Stimulated activated naive CD8-positive, alpha-beta T cell treated with anti-CD3 and anti-CD28 coated beads, Interleukin-15, Interleukin-2, amounts not matched to agents 100 ng/mL and 50 ng/mL, for 24 hours (primary cell): ENCODE results near the gene SUDS3.
"Not testable (repeated sequence)": the region's sequence is repeated elsewhere in the genome, so short reads cannot be mapped to it uniquely, and the experiment has no call there.

Experiments used
- H3K27ac Mint-ChIP-seq: one replicate; pipeline ENCODE4 v1.8.0; 2021; ENCODE audit warnings: mild to moderate bottlenecking, mixed read lengths
- H3K27me3 Mint-ChIP-seq: one replicate; pipeline ENCODE4 v1.8.0; 2021; ENCODE audit warnings: mixed read lengths
- H3K36me3 Mint-ChIP-seq: one replicate; pipeline ENCODE4 v1.8.0; 2021; ENCODE audit warnings: low read depth, mixed read lengths
- H3K4me1 Mint-ChIP-seq: one replicate; pipeline ENCODE4 v1.8.0; 2021; ENCODE audit warnings: low read depth, mixed read lengths
- H3K4me3 Mint-ChIP-seq: one replicate; pipeline ENCODE4 v1.8.0; 2021; ENCODE audit warnings: mild to moderate bottlenecking, mixed read lengths
- H3K9me3 Mint-ChIP-seq: one replicate; pipeline ENCODE4 v1.8.0; 2021; ENCODE audit warnings: mixed read lengths

SUDS3 gene

DNA sequence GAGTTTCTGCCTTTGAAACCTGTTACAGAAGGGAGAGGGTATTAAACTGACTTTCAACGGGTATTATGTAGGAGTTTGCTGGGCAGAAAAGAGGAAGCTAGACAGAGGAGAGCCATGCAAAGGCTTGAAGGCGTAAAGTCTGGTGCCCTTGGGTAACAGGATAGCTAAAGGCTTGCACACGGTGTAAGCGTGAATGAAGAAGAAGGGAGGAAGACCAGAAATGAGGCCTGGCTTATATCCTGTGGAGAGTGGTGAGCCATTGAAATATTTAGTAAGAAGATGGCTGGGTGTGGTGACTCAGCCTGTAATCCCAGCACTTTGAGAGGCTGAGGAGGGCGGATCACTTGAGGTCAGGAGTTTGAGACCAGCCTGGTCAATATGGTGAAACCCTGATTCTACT lies 22.6 kb downstream of the SUDS3 start:
- Mint-ChIP-seq H3K27ac (no peak overlapping the region), H3K4me3 (no peak overlapping the region), H3K9me3 (no peaks in the 10 kb centered on the region), H3K27me3 (no peaks in the 10 kb centered on the region), H3K36me3 (peaks cover 47% of the 10 kb centered on the region), H3K4me1 (no peaks in the 10 kb centered on the region)

DNA sequence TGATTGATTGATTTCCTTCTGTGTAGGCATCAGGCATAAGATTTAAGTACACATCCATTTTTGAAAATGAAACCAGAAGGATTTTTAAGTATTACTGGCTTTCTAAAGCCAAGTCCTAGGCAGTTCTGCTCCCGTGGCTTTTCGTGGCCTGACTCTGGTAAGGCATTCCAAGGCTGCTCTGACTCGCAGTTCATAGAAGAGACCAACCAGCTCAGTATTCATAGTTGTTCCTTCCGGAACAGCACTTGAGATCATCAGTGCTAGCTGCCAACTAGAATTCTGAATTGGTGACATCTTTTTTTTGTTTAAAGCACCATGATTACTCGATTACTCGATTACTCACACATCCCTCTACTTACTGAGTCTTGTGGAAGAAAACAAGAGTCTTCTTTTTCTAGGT lies 25.9 kb downstream of the SUDS3 start:
- Mint-ChIP-seq H3K4me3 (no peak overlapping the region), H3K4me1 (no peaks in the 10 kb centered on the region), H3K36me3 (peaks cover 71% of the 10 kb centered on the region), H3K27me3 (no peaks in the 10 kb centered on the region), H3K27ac (no peak overlapping the region), H3K9me3 (no peaks in the 10 kb centered on the region)

DNA sequence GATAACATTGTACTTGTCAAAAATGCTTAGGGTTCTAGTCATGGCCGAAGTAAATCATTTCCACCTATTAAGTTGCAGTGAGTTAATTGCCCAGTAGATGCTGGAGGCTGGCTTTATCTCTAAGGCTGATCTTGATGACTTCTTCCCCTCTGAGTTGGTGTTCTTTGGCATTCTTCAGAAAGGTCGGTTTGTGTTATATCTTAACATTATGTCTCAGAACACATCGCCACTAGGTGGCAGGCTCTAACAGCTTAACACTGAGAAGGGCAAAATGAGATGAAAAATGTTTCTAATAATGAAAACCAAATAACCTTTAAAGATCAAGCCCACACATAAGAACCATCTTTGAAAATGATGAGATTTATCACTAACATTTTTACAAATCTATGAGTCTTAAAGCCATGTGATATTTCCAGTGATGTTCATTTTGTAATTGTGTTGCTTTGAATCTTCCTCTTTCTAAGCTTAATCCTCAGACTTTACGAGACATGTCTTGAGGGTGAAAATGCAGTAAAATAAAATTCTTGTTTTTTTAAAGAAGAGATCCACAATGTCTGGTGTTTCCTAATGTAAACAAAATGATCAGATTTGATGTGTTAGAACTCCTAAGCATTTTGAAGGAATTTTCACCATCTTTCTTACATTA lies 28.6 kb downstream of the SUDS3 start:
- Mint-ChIP-seq H3K4me3 (no peak overlapping the region), H3K27me3 (no peaks in the 10 kb centered on the region), H3K27ac (no peak overlapping the region), H3K9me3 (no peaks in the 10 kb centered on the region), H3K36me3 (peaks cover 70% of the 10 kb centered on the region), H3K4me1 (no peaks in the 10 kb centered on the region)

DNA sequence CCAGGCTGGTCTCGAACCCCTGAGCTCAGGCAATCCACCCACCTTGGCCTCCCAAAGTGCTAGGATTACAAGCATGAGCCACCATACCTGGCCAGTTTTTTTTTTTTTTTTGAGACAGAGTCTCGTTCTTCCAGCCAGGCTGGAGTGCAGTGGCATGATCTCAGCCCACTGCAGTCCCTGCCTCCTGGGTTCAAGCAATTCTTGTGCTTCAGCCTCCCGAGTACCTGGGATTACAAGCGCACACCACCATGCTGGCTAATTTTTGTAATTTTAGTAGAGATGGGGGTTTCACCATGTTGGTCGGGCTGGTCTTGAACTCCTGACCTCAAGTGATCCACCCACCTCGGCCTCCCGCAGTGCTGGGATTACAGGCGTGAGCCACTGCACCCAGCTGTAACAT lies 31.9 kb downstream of the SUDS3 start:
- H3K36me3 Mint-ChIP-seq: peaks cover 70% of the 10 kb centered on the region
- not testable (repeated sequence) for H3K4me1 Mint-ChIP-seq, H3K27ac Mint-ChIP-seq, H3K27me3 Mint-ChIP-seq, H3K9me3 Mint-ChIP-seq, H3K4me3 Mint-ChIP-seq

DNA sequence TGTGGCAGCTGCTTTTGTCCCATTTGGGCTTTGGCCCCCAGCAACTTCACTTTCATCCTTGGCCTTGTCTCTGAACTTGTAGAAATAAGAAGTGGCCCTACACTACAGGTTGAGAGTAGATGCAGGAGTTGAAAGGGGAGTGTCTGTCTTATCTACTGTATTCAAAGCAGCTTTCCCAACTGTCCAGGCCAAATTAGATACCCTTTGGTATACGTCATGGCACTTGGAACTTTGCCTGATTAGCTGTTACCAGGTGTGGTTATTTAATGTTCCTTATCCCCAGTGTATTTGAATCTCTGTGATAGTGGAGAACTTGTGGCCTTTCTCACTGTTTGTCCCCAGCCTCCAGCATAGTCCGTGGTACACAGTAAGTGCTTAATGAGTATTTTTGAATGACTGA lies 33.5 kb downstream of the SUDS3 start:
- H3K36me3 Mint-ChIP-seq: peaks cover 72% of the 10 kb centered on the region
- no peak overlapping the region for H3K4me3 Mint-ChIP-seq
- no peaks in the 10 kb centered on the region for H3K27me3 Mint-ChIP-seq

DNA sequence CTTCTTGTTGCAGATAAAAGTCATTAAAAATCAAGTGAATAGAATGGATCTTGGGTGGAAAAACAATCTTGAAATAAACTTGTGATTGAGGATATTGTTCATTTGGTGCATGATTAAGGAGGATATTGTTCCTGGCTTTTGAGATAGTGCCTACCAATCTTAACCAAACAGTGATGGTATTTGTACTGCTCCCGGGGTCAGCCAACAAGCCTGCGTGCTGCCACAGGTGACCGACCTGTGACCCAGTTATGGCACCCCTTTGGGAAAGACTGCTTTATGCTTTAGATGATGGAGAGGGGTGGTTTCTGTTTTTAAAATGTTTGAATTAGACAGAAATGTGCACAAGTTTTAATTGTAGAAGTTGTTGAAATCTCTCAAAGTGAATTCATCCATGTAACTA lies 41.6 kb downstream of the SUDS3 start:
- Mint-ChIP-seq H3K36me3 (peaks cover 46% of the 10 kb centered on the region), H3K4me1 (no peaks in the 10 kb centered on the region), H3K27me3 (no peaks in the 10 kb centered on the region), H3K4me3 (no peak overlapping the region), H3K9me3 (no peaks in the 10 kb centered on the region), H3K27ac (no peak overlapping the region)

More for the DNA sequence above, 33.5 kb downstream of the SUDS3 start:
- Mint-ChIP-seq H3K27ac (no peak overlapping the region), H3K9me3 (peaks cover 7% of the 10 kb centered on the region), H3K4me1 (no peaks in the 10 kb centered on the region)

DNA sequence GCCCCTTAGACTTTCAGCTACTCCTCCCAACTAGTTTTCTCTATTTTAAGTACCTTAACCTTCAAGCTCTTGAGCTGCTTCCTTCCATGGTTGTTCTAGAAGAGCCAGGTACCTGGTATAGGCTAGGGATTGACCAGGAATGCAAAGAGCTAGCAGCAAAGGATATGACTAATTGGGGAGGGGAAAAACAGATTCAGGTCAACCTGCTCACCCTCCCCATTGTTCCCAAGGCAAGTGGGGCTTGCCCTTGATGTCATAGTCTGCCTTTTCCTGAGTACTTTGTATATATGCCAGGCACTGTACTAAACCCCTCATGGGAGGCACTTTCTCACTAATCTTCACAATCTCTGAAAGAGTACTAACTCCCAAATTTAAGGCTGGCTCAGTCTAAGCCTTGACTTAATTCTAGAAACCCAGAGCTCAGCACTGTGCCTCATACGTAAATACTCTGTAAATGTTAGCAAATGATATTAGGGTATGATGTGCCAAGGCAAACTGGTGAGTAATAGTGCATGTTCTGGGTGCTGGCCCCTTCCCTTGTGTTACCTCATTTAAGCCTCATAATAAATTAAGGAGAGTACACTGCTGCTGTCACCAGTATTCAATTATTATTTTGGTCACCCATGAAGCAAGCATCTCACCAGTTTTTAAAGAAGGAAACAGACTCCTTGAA lies 42.2 kb downstream of the SUDS3 start:
- H3K9me3 Mint-ChIP-seq: no peaks in the 10 kb centered on the region
- H3K27ac Mint-ChIP-seq: no peak overlapping the region
- peaks cover 41% of the 10 kb centered on the region for H3K36me3 Mint-ChIP-seq
- H3K27me3 Mint-ChIP-seq: no peaks in the 10 kb centered on the region
- no peak overlapping the region for H3K4me3 Mint-ChIP-seq
- no peaks in the 10 kb centered on the region for H3K4me1 Mint-ChIP-seq

DNA sequence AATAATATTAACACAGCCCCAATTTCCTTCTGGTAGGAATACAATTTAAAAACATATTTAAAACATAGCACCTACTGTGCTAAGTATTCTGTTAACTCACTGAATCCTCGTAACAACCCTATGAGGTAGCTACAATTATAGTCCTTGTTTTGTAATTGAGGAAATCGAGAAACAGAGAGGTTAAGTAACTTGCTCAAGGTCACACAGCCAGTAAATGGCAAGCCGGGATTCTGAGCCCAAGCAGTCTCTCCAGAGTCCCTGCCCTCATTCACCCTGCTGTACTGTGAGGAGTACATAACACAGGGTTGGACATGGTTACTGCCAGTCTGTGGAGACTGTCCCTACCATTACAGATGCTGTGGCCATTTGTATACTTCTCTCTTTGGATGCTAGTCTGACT lies 44.3 kb downstream of the SUDS3 start:
- H3K27me3 Mint-ChIP-seq: no peaks in the 10 kb centered on the region
- H3K9me3 Mint-ChIP-seq: no peaks in the 10 kb centered on the region
- peaks cover 19% of the 10 kb centered on the region for H3K36me3 Mint-ChIP-seq
- no peak overlapping the region for H3K27ac Mint-ChIP-seq
- H3K4me1 Mint-ChIP-seq: no peaks in the 10 kb centered on the region
- H3K4me3 Mint-ChIP-seq: no peak overlapping the region

DNA sequence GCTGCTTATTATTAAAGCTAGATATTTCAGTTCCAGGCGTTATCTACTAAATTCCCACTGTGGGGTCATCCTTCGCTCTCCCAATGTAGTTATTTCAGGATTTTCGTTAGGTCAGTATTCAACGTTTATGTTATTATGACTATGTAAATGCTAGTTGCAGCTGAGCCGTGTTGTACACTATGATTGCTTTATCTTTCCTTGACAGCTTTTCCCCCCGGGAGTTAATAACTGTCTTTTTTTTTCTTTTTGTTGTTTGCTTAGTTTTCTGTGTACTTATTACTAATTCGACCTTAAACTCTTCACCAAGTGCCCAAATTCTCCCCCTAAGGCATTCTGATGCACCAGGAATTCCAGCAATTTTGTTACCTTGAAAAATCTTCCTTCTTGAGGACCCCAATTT lies 48.5 kb downstream of the SUDS3 start:
- no peaks in the 10 kb centered on the region for H3K4me1 Mint-ChIP-seq
- no peak overlapping the region for H3K27ac Mint-ChIP-seq
- no peaks in the 10 kb centered on the region for H3K9me3 Mint-ChIP-seq
- H3K36me3 Mint-ChIP-seq: peaks cover 9% of the 10 kb centered on the region
- H3K4me3 Mint-ChIP-seq: no peak overlapping the region
- H3K27me3 Mint-ChIP-seq: no peaks in the 10 kb centered on the region

DNA sequence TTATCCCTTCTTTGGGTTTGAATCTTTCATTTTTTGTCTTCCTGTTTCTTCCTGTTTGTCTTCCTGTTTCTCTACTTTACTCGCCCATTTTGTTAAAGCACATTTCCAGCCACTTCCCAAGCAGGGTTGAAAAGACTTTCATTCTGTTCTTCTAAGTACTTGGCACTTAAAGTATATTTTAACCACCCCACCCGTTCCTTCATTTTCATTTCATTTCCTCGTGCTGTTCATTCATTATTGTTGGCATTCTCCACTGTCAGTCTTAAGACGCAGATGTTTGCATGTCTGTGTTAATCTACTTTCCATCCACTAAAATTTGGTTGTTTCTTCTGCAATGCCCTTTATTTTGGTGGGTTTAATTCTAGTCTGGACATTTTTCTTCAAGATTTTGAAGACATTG lies 49.0 kb downstream of the SUDS3 start:
- H3K27ac Mint-ChIP-seq: no peak overlapping the region
- H3K36me3 Mint-ChIP-seq: peaks cover 9% of the 10 kb centered on the region
- H3K27me3 Mint-ChIP-seq: no peaks in the 10 kb centered on the region
- H3K9me3 Mint-ChIP-seq: no peaks in the 10 kb centered on the region
- no peaks in the 10 kb centered on the region for H3K4me1 Mint-ChIP-seq
- H3K4me3 Mint-ChIP-seq: no peak overlapping the region

DNA sequence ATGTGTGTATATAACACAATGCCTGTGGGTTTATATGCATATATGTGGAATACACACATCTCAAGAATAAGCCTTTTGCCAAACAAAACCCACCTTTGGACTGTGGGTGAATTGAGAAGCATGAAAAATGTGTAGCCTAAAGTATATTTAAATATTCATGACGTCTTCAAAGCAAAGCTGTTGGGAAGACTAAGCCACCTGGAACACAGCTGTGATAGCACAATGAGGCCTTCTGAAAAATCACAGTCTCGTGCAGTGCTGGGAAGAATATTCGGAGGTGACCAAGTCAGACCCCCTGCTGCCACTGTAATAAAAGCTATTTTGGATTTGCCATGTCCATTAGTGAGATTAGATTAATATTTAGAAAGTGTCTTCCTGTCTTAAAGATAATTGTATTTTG lies 51.5 kb downstream of the SUDS3 start:
- no peaks in the 10 kb centered on the region for H3K9me3 Mint-ChIP-seq
- H3K4me3 Mint-ChIP-seq: no peak overlapping the region
- H3K27me3 Mint-ChIP-seq: no peaks in the 10 kb centered on the region
- peaks cover 9% of the 10 kb centered on the region for H3K36me3 Mint-ChIP-seq
- no peak overlapping the region for H3K27ac Mint-ChIP-seq
- no peaks in the 10 kb centered on the region for H3K4me1 Mint-ChIP-seq

DNA sequence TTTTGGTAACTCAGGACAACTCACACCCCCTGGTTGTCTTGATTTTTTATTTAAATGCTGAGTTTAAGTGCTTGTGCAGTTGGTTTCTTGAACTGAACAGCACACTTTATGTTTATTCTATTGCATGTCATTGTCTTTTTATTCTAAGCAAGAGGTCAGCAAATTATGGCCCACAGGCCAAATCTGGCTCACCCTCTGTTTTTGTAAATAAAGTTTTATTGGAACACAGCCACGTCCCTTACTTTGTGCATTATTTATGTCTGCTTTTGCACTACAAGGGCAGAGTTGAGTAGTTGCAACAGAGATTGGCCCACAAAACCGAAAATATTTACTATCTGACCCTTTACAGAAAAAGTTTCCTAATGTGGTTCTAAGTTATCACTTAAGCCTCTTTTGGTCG lies 52.3 kb downstream of the SUDS3 start:
- Mint-ChIP-seq H3K27ac (no peak overlapping the region), H3K9me3 (no peaks in the 10 kb centered on the region), H3K4me3 (no peak overlapping the region), H3K27me3 (no peaks in the 10 kb centered on the region), H3K36me3 (peaks cover 9% of the 10 kb centered on the region), H3K4me1 (no peaks in the 10 kb centered on the region)

DNA sequence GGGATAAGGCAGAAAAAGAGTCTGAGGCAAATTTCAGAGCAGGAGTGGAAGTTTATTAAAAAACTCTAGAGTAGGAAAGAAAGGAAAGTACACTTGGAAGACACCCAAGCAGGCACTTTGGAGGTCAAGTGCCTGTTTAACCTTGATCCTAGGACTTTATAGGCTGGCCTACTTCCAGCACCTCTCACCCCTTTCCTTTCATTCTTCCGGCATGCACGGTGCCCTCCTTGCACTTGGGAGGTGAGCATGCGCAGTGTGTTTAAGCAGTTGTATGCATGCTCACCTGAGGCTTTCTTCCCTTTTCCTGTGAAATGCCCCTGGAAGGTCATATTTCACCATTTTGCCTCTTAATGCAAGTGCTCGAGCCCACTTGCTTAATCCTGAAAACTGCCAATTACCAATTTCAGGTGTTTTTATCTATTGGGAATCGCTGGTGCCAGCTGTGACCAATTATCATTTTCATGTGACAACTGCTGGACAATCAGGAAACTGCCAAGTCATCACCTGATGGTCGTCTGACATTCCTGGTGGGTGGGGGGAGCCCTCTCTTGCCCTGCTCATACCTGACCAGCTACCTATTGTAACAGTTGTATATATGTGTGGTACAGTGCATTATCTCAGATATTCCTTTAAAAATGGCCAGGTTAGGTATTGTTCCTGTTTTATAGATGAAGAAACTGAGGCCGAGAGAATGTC lies 53.5 kb downstream of the SUDS3 start:
- no peaks in the 10 kb centered on the region for H3K27me3 Mint-ChIP-seq
- H3K9me3 Mint-ChIP-seq: no peaks in the 10 kb centered on the region
- no peak overlapping the region for H3K27ac Mint-ChIP-seq
- H3K4me1 Mint-ChIP-seq: no peaks in the 10 kb centered on the region
- no peak overlapping the region for H3K4me3 Mint-ChIP-seq
- H3K36me3 Mint-ChIP-seq: peaks cover 9% of the 10 kb centered on the region

DNA sequence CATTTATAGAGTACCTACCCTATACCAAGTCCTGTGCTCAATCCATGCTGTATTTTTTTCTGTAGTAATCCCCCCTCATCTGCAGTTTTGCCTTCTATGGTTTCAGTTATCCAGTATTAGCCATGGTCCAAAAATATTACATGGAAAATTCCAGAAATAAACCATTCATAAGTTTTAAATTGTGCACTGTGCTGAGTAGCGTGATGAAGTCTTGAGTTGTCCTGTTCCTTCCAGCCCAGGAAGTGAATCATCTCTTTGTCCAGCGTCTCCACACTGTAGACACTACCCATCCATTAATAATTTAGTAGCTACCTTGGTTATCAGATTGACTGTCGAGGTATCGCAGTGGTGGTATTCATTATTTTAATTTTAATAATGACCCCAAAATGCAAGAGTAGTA lies 54.2 kb downstream of the SUDS3 start:
- Mint-ChIP-seq H3K4me3 (no peak overlapping the region), H3K4me1 (no peaks in the 10 kb centered on the region)

DNA sequence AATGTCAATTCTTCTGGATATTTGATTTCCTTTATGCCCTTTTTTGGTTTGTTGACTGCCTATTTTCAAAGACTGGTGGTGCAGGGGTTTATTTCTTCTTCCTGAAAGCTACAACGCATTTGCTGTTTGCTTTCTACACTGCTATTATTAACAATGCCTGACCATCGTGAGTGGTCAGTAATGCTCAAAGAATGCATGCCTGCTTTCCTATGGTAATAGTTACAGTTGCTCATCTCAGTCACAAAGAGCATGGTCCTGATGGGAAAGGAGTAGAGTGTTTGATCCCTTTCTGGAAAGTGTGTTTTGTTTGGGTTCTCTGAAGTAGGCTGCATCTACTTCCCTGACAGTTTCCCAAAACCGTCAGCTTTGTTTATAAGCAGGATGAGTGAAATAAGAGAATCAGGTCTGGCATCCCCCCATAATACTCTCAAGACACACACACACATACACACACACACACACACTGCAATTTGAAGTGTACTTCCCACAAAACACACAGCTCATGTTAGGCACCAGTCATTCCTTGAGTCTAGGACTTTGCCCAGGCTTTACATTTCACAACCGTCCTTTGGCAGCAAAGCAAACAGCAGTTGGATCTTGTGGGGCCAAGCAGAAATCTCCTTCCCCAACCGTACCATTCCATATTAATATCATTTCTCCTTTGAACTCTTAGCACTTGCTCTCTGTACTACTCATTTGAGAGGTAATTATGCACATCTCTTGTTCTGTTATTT lies 56.6 kb downstream of the SUDS3 start:
- no peak overlapping the region for H3K27ac Mint-ChIP-seq
- H3K4me1 Mint-ChIP-seq: no peaks in the 10 kb centered on the region
- no peaks in the 10 kb centered on the region for H3K9me3 Mint-ChIP-seq
- no peak overlapping the region for H3K4me3 Mint-ChIP-seq
- H3K27me3 Mint-ChIP-seq: no peaks in the 10 kb centered on the region
- H3K36me3 Mint-ChIP-seq: peaks cover 4% of the 10 kb centered on the region

More for the DNA sequence above, 54.2 kb downstream of the SUDS3 start:
- no peaks in the 10 kb centered on the region for H3K9me3 Mint-ChIP-seq
- no peak overlapping the region for H3K27ac Mint-ChIP-seq
- H3K36me3 Mint-ChIP-seq: peaks cover 9% of the 10 kb centered on the region
- H3K27me3 Mint-ChIP-seq: no peaks in the 10 kb centered on the region
